HEK293 (cell line): Measurements from ENCODE around the gene ATP23.

Source experiments
- CTCF ChIA-PET: fragments of 350-600 bp; formaldehyde crosslinking; extraction: SDS; loops from one replicate; lab custom pipeline; 2021; ENCODE audit warnings: antibody characterized with exemption; lab: Yijun Ruan, JAX
- POLR2A ChIA-PET: fragments of 300-600 bp; formaldehyde crosslinking; extraction: SDS; loops from one replicate; lab custom pipeline; 2020; ENCODE audit warnings: antibody characterized with exemption, inconsistent platforms; lab: Yijun Ruan, JAX
- H3K27ac ChIP-seq: fragments of 200-500 bp; sonication (Bioruptor generic); 2 replicates; pipeline ENCODE4 v1.5.1; 2014; ENCODE audit warnings: low read depth, low read length, control low read depth, inconsistent platforms; ENCODE audit errors: extremely low read depth
- H3K36me3 ChIP-seq, 2 experiments: fragments of 200-500 bp in 1 of 2; sonication (Bioruptor generic) in 1 of 2; 1 replicate in 1 of 2; 2 replicates in 1 of 2; pipeline ENCODE4 v1.5.1; 2014 to 2017; ENCODE audit warnings: inconsistent platforms in 2 of 2, low read length in 2 of 2; ENCODE audit not compliant: control insufficient read depth in 2 of 2, insufficient read depth in 1 of 2
- H3K4me1 ChIP-seq: fragments of 200-500 bp; sonication (Bioruptor generic); 2 replicates; pipeline ENCODE4 v1.5.1; 2014; ENCODE audit warnings: mild to moderate bottlenecking, low read length, inconsistent platforms; ENCODE audit not compliant: control insufficient read depth, insufficient read depth
- H3K4me3 ChIP-seq: 2 replicates; pipeline ENCODE4 v1.5.1; 2011; ENCODE audit warnings: low read depth, mild to moderate bottlenecking, control low read depth, low read length, moderate library complexity
- H3K9me3 ChIP-seq: fragments of 200-500 bp; sonication (Bioruptor generic); 2 replicates; pipeline ENCODE4 v1.5.1; 2014; ENCODE audit warnings: low read depth, low read length, inconsistent platforms; ENCODE audit not compliant: control insufficient read depth, insufficient read depth
- CTCF ChIP-seq: fragments of 450-650 bp; formaldehyde crosslinking; IDR thresholded peaks from 2 replicates; pipeline ENCODE4 v1.5.1; 2016; ENCODE audit warnings: missing biosample characterization, missing genetic modification characterization
- ELK4 ChIP-seq: IDR thresholded peaks from 2 replicates; pipeline ENCODE4 v1.6.1; 2011; ENCODE audit warnings: mild to moderate bottlenecking, low read depth, low read length, borderline replicate concordance
- GFI1B ChIP-seq: fragments of 450-650 bp; formaldehyde crosslinking; IDR thresholded peaks from 2 replicates; pipeline ENCODE4 v1.5.1; 2016; ENCODE audit warnings: missing biosample characterization, missing genetic modification characterization
- GLIS1 ChIP-seq: fragments of 450-650 bp; formaldehyde crosslinking; IDR thresholded peaks from 2 replicates; pipeline ENCODE4 v1.5.1; 2016; ENCODE audit warnings: missing biosample characterization, missing genetic modification characterization
- HOXD13 ChIP-seq: sonication (generic); formaldehyde crosslinking; IDR thresholded peaks from 2 replicates; pipeline ENCODE4 v1.8.0; 2022; ENCODE audit warnings: missing genetic modification reagents, borderline replicate concordance
- IKZF3 ChIP-seq: fragments of 450-650 bp; IDR thresholded peaks from 2 replicates; pipeline ENCODE4 v1.5.0; 2018; ENCODE audit warnings: missing biosample characterization, mild to moderate bottlenecking, missing genetic modification characterization, moderate library complexity
- PRDM6 ChIP-seq: fragments of 450-650 bp; formaldehyde crosslinking; IDR thresholded peaks from 2 replicates; pipeline ENCODE4 v1.5.1; 2017; ENCODE audit warnings: missing biosample characterization, missing genetic modification characterization
- REST ChIP-seq: fragments of 450-650 bp; formaldehyde crosslinking; IDR thresholded peaks from 2 replicates; pipeline ENCODE4 v1.5.1; 2016; ENCODE audit warnings: missing biosample characterization, missing genetic modification characterization
- ZBTB10 ChIP-seq: fragments of 450-650 bp; formaldehyde crosslinking; IDR thresholded peaks from 2 replicates; pipeline ENCODE4 v1.5.1; 2016; ENCODE audit warnings: missing biosample characterization, missing genetic modification characterization
- ZBTB20 ChIP-seq: fragments of 450-650 bp; formaldehyde crosslinking; IDR thresholded peaks from 2 replicates; pipeline ENCODE4 v1.5.1; 2016; ENCODE audit warnings: missing biosample characterization, missing genetic modification characterization
- ZBTB26 ChIP-seq: fragments of 450-650 bp; formaldehyde crosslinking; optimal IDR thresholded peaks from 2 replicates; pipeline ENCODE3; 2016; ENCODE audit warnings: missing biosample characterization, mild to moderate bottlenecking, missing genetic modification characterization
- ZEB2 ChIP-seq: fragments of 450-650 bp; formaldehyde crosslinking; IDR thresholded peaks from 2 replicates; pipeline ENCODE4 v1.5.1; 2016; ENCODE audit warnings: missing biosample characterization, missing genetic modification characterization
- ZNF148 ChIP-seq: fragments of 450-650 bp; formaldehyde crosslinking; IDR thresholded peaks from 2 replicates; pipeline ENCODE4 v1.5.0; 2017; ENCODE audit warnings: missing biosample characterization, missing genetic modification characterization, borderline replicate concordance
- ZNF223 ChIP-seq: fragments of 450-650 bp; formaldehyde crosslinking; IDR thresholded peaks from 2 replicates; pipeline ENCODE4 v1.5.1; 2016; ENCODE audit warnings: missing biosample characterization, missing genetic modification characterization
- ZNF324 ChIP-seq: fragments of 450-650 bp; formaldehyde crosslinking; IDR thresholded peaks from 2 replicates; pipeline ENCODE4 v1.5.1; 2016; ENCODE audit warnings: missing biosample characterization, missing genetic modification characterization
- ZNF433 ChIP-seq: fragments of 450-650 bp; formaldehyde crosslinking; IDR thresholded peaks from 2 replicates; pipeline ENCODE4 v1.5.1; 2016; ENCODE audit warnings: missing biosample characterization, missing genetic modification characterization, low read depth
- ZNF501 ChIP-seq: fragments of 450-650 bp; formaldehyde crosslinking; IDR thresholded peaks from 2 replicates; pipeline ENCODE4 v1.5.1; 2016; ENCODE audit warnings: missing biosample characterization, missing genetic modification characterization
- ZNF558 ChIP-seq: fragments of 450-650 bp; formaldehyde crosslinking; IDR thresholded peaks from 2 replicates; pipeline ENCODE4 v1.5.1; 2016; ENCODE audit warnings: missing biosample characterization, missing genetic modification characterization

The ATP23 gene

GRCh38 chr12:57904848-57905811, 36.2 kb upstream of the ATP23 start (continued):
- TF ChIP-seq IKZF3 (tag by site-specific recombination) = peak; percentile 86
- peak; percentile 99 for TF ChIP-seq CTCF (tag by site-specific recombination)
- peak; percentile 73 for TF ChIP-seq ZNF501 (tag by site-specific recombination)
- no peak for TF ChIP-seq ZNF433 (tag by site-specific recombination)
- 0 out of 2 replicates have a peak, but pooled peaks have one; percentile 22 for TF ChIP-seq GLIS1 (tag by site-specific recombination)
- TF ChIP-seq ZBTB20 (tag by site-specific recombination) = no peak
- peak; percentile 83 for TF ChIP-seq ZEB2 (tag by site-specific recombination)
- no peak for TF ChIP-seq ELK4
- peak; percentile 80; the same call in 1 of the 2 replicates for TF ChIP-seq ZNF324 (tag by site-specific recombination)
- no peak for TF ChIP-seq ZNF223
- TF ChIP-seq ZNF558 (tag by site-specific recombination) = no peak
- no peak for TF ChIP-seq HOXD13 (CRISPR knock-in tag)

GRCh38 chr12:57905812-57906475, 35.4 kb upstream of the ATP23 start:
- H3K9me3 ChIP-seq = no peaks in the 10 kb centered on the region
- H3K4me1 ChIP-seq = no peaks in the 10 kb centered on the region
- ChIA-PET CTCF (interaction anchor here (0.7 to 7.6 kb wide), 25 partner anchors 8 to 1797 kb away, joined by 3 to 120 read pairs (median 4); no protein-coding TSS in a partner anchor), POLR2A (no interaction called here)
- no peaks in the 10 kb centered on the region for H3K36me3 ChIP-seq
- H3K4me3 ChIP-seq = no peak overlapping the region
- H3K27ac ChIP-seq = no peak overlapping the region
- no peak for TF ChIP-seq ZNF148 (tag by site-specific recombination)
- TF ChIP-seq ZBTB26 (tag by site-specific recombination) = peak; percentile 1
- TF ChIP-seq ZBTB10 (tag by site-specific recombination) = no peak
- TF ChIP-seq PRDM6 = no peak
- no peak for TF ChIP-seq GFI1B (tag by site-specific recombination)
- no peak for TF ChIP-seq REST (tag by site-specific recombination)
